Testis (tissue), 2 donors: ENCODE results near the gene RNF220.

Experiments
- POLR2A ChIP-seq: fragments of 450-650 bp; IDR thresholded peaks from one replicate; pipeline ENCODE4 v1.6.1; 2017; ENCODE audit warnings: antibody characterized with exemption, mild to moderate bottlenecking, moderate library complexity
- TF ChIP-seq, protein P1 (sequence below), 3 experiments: fragments of 450-650 bp in 2 of 3; fragments of 200-600 bp in 1 of 3; sonication (generic) in 1 of 3; IDR thresholded peaks; one replicate each; pipeline ENCODE4 v1.5.1; 2016 to 2019; ENCODE audit warnings: antibody characterized with exemption in 3 of 3, mild to moderate bottlenecking in 2 of 3, moderate library complexity in 1 of 3

DNA sequence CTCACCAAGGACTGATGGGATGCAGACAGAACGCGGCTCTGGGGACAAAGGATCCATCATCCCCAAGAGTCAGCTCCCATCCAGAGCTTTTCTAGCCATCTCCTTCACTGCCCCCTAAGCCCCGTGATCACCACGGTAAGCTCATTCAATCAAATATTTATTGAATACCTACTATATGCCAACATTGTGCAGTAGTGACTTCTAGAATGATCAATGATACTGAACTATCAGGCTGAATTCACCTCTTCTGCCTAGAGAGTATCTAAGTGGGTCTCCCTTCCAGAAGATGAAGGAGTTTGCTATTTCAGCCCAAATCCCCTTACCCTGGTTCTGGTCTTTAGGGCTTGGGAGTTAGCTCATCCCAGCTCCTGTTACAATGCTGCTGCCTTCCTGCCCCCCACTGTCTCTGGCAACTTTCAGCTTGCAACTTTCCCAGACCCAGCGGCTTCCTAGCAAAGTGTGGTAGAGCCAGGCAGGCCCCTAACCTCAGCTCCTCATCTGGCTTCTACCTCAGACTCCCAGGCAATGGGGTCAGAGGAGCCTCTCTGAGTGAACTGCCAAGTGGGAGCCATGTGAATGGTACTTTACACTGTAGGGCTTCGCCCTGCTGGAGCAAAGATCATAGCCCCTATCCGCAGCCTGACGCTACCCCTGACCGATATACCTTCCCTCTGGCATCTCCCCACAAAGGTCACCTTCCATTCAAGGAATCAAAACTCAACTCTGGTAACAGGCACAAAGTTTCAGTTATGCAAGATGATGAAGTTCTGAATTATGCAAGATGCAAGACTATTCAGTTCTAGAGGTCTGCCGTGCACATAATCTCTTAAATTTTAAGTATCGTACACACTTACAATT, 248.3 kb downstream of the RNF220 start:
- no peak for TF ChIP-seq POLR2A
- TF ChIP-seq, protein P1, sequence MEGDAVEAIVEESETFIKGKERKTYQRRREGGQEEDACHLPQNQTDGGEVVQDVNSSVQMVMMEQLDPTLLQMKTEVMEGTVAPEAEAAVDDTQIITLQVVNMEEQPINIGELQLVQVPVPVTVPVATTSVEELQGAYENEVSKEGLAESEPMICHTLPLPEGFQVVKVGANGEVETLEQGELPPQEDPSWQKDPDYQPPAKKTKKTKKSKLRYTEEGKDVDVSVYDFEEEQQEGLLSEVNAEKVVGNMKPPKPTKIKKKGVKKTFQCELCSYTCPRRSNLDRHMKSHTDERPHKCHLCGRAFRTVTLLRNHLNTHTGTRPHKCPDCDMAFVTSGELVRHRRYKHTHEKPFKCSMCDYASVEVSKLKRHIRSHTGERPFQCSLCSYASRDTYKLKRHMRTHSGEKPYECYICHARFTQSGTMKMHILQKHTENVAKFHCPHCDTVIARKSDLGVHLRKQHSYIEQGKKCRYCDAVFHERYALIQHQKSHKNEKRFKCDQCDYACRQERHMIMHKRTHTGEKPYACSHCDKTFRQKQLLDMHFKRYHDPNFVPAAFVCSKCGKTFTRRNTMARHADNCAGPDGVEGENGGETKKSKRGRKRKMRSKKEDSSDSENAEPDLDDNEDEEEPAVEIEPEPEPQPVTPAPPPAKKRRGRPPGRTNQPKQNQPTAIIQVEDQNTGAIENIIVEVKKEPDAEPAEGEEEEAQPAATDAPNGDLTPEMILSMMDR (IDR thresholded peaks at IDR 0.05) = no peak
